Measurements from ENCODE around the gene FXYD7. TPM values are rescaled to one million over a fixed set of nuclear protein-coding genes. Genes with fewer than 3 reads are reported as not detected.

FXYD7 gene
- total RNA-seq, 1 experiment from 2014 or later: 0.71 TPM

GRCh38 chr19:35104361-35104760 lies 38.7 kb upstream of the FXYD7 start:
- CTCF ChIA-PET: no interaction called here
- no peak overlapping the region for H3K27ac ChIP-seq (ENCODE audit: low read depth, low read length)
- no peaks in the 10 kb centered on the region for H4K20me1 ChIP-seq (ENCODE audit: insufficient read depth)
- H3K79me2 ChIP-seq (ENCODE audit: insufficient read depth, low read length): no peaks in the 10 kb centered on the region
- no peaks in the 10 kb centered on the region for H3K36me3 ChIP-seq (ENCODE audit: control insufficient read depth in 1 of 2, insufficient read depth in 2 of 2, low read length in 2 of 2)
- H3K4me3 ChIP-seq (replicated peaks in 1 of 2; ENCODE audit: low read depth in 1 of 2, low read length in 2 of 2): no peak overlapping the region
- no peak overlapping the region for H2AFZ ChIP-seq (ENCODE audit: low read depth, low read length, poor library complexity, severe bottlenecking)
- no peaks in the 10 kb centered on the region for H3K9me2 ChIP-seq (ENCODE audit: insufficient read depth)
- RAD21 ChIA-PET (ENCODE audit: low non-redundant PET in 1 of 2, low total read pairs in 2 of 2, uncharacterized antibody in 2 of 2, unreplicated experiment in 2 of 2): no interaction called here
- no peak for TF ChIP-seq ZBTB33 (IDR thresholded peaks at IDR 0.05; ENCODE audit: extremely low read depth, insufficient replicate concordance, low read length)
- no peak for TF ChIP-seq SP1 (IDR thresholded peaks at IDR 0.05; ENCODE audit: low read depth)
- TF ChIP-seq SIN3A (IDR thresholded peaks at IDR 0.05; ENCODE audit: low read depth): no peak
- TF ChIP-seq CBX3 (IDR thresholded peaks at IDR 0.05; ENCODE audit: low read depth): no peak
- TF ChIP-seq RAD21 (IDR thresholded peaks at IDR 0.05; ENCODE audit: low read depth): no peak
- POLR2A ChIA-PET: no interaction called here
- H3K27me3 ChIP-seq (ENCODE audit: insufficient read depth, low read length): no peaks in the 10 kb centered on the region
- ATAC-seq (no peak), DNase-seq (ENCODE audit: low read depth, low spot score) (no peak)
- peaks cover 0 to 11% of the 10 kb centered on the region in 2 experiments; a peak in 1 of 4 replicates for H3K9me3 ChIP-seq (ENCODE audit: control insufficient read depth in 1 of 2, insufficient read depth in 1 of 2, low read depth in 1 of 2, low read length in 2 of 2)
- BruUV-seq (replicated peaks): no TSS peak
- H3K9ac ChIP-seq (ENCODE audit: low read length): no peak overlapping the region
- peaks cover 11 to 23% of the 10 kb centered on the region in 2 experiments for H3K4me1 ChIP-seq (ENCODE audit: control insufficient read depth in 1 of 2, insufficient read depth in 2 of 2, low read length in 2 of 2)
- intact Hi-C loops (cut with micrococcal nuclease): no loop called here
- no peak overlapping the region for H3K4me2 ChIP-seq (ENCODE audit: low read length)

GRCh38 chr19:35105047-35105410 lies 38.0 kb upstream of the FXYD7 start:
- RAD21 ChIA-PET (ENCODE audit: low non-redundant PET in 1 of 2, low total read pairs in 2 of 2, uncharacterized antibody in 2 of 2, unreplicated experiment in 2 of 2): no interaction called here
- no peak overlapping the region for H3K4me3 ChIP-seq (replicated peaks in 1 of 2; ENCODE audit: low read depth in 1 of 2, low read length in 2 of 2)
- no TSS peak for BruUV-seq (replicated peaks)
- peaks cover 0 to 11% of the 10 kb centered on the region in 2 experiments; a peak in 1 of 4 replicates for H3K9me3 ChIP-seq (ENCODE audit: control insufficient read depth in 1 of 2, insufficient read depth in 1 of 2, low read depth in 1 of 2, low read length in 2 of 2)
- no peak overlapping the region for H3K27ac ChIP-seq (ENCODE audit: low read depth, low read length)
- H3K9me2 ChIP-seq (ENCODE audit: insufficient read depth): no peaks in the 10 kb centered on the region
- peaks cover 14 to 30% of the 10 kb centered on the region in 2 experiments for H3K4me1 ChIP-seq (ENCODE audit: control insufficient read depth in 1 of 2, insufficient read depth in 2 of 2, low read length in 2 of 2)
- H3K4me2 ChIP-seq (ENCODE audit: low read length): no peak overlapping the region
- no peaks in the 10 kb centered on the region for H3K36me3 ChIP-seq (ENCODE audit: control insufficient read depth in 1 of 2, insufficient read depth in 2 of 2, low read length in 2 of 2)
- H3K79me2 ChIP-seq (ENCODE audit: insufficient read depth, low read length): no peaks in the 10 kb centered on the region
- H2AFZ ChIP-seq (ENCODE audit: low read depth, low read length, poor library complexity, severe bottlenecking): no peak overlapping the region
- TF ChIP-seq POLR2A (IDR thresholded peaks at IDR 0.05; ENCODE audit: borderline replicate concordance, extremely low read depth, insufficient read depth, insufficient read length) (no peak), ZFX (IDR thresholded peaks at IDR 0.05) (no peak), TCF7L2 (IDR thresholded peaks at IDR 0.05; ENCODE audit: borderline replicate concordance, extremely low read depth, insufficient read depth, insufficient read length) (no peak), ATF3 (IDR thresholded peaks at IDR 0.05) (no peak), POLR2AphosphoS5 (IDR thresholded peaks at IDR 0.05; ENCODE audit: low read depth, low read length) (no peak), ZBTB33 (IDR thresholded peaks at IDR 0.05; ENCODE audit: extremely low read depth, insufficient replicate concordance, low read length) (no peak), MAX (IDR thresholded peaks at IDR 0.05) (no peak), JUND (IDR thresholded peaks at IDR 0.05) (no peak), CTCF (IDR thresholded peaks at IDR 0.05 in 2 of 3, conservative IDR thresholded peaks at IDR 0.05 in 1 of 3; ENCODE audit: borderline replicate concordance in 1 of 3, insufficient read depth in 1 of 3, low read depth in 2 of 3, low read length in 2 of 3) (no peak), EGR1 (IDR thresholded peaks at IDR 0.05; ENCODE audit: low read depth) (no peak)
- H3K27me3 ChIP-seq (ENCODE audit: insufficient read depth, low read length): no peaks in the 10 kb centered on the region
- DNase-seq (ENCODE audit: low read depth, low spot score) (no peak), ATAC-seq (no peak)
- H4K20me1 ChIP-seq (ENCODE audit: insufficient read depth): no peaks in the 10 kb centered on the region
- CTCF ChIA-PET: no interaction called here
- H3K9ac ChIP-seq (ENCODE audit: low read length): no peak overlapping the region
- intact Hi-C loops (cut with micrococcal nuclease): no loop called here
- POLR2A ChIA-PET: no interaction called here

Measured in HCT116 (cell line).